Measurements from ENCODE around the gene TMEM89.

Gene TMEM89

GRCh38 chr3:48592519-48593087 lies 29.0 kb downstream of the TMEM89 start:
- DNase-seq = no peak
- no peak overlapping the region for H3K4me3 ChIP-seq (ENCODE audit: low read depth, low read length)

GRCh38 chr3:48591886-48592518 lies 29.6 kb downstream of the TMEM89 start:
- TF ChIP-seq CTCF (IDR thresholded peaks at IDR 0.05; ENCODE audit: low read depth, low read length) = no peak
- Histone ChIP-seq H3K36me3 (no peaks in the 10 kb centered on the region), H3K27me3 (peaks cover 3% of the 10 kb centered on the region; the same call in 1 of the 2 replicates), H3K9me3 (no peaks in the 10 kb centered on the region), H3K4me3 (ENCODE audit: low read depth, low read length) (no peak overlapping the region), H3K4me1 (no peaks in the 10 kb centered on the region; the same call in 1 of the 2 replicates)
- DNase-seq = no peak

More at GRCh38 chr3:48592519-48593087, 29.0 kb downstream of the TMEM89 start:
- no peaks in the 10 kb centered on the region for H3K36me3 ChIP-seq
- no peaks in the 10 kb centered on the region; the same call in 1 of the 2 replicates for H3K4me1 ChIP-seq
- H3K27me3 ChIP-seq = peaks cover 3% of the 10 kb centered on the region; the same call in 1 of the 2 replicates
- no peaks in the 10 kb centered on the region for H3K9me3 ChIP-seq
- no peak for TF ChIP-seq CTCF (IDR thresholded peaks at IDR 0.05; ENCODE audit: low read depth, low read length)

DNA sequence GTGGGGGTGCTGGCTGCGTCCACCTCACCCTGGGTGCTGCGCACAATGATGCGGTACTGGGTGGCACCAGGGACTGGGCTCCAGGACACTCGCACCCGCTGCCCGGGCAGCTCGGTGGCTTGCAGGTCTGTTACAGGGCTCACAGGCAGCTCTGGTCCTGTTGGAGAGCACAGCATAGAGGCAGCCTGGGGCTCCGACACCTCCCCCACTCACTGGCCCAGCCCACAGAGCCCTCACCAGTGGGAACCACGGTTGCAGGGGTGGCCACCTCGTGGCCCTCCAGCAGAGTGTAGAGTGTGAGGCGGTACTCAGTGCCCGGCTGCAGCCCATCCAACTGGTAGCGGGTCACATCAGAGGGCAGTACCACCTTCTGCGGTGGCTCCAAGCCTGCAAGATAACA lies 30.1 kb downstream of the TMEM89 start:
- Histone ChIP-seq H3K4me1 (no peaks in the 10 kb centered on the region; the same call in 1 of the 2 replicates), H3K27me3 (peaks cover 3% of the 10 kb centered on the region; the same call in 1 of the 2 replicates), H3K4me3 (ENCODE audit: low read depth, low read length) (no peak overlapping the region), H3K9me3 (no peaks in the 10 kb centered on the region), H3K36me3 (no peaks in the 10 kb centered on the region)
- no peak for DNase-seq
- no peak for TF ChIP-seq CTCF (IDR thresholded peaks at IDR 0.05; ENCODE audit: low read depth, low read length)

DNA sequence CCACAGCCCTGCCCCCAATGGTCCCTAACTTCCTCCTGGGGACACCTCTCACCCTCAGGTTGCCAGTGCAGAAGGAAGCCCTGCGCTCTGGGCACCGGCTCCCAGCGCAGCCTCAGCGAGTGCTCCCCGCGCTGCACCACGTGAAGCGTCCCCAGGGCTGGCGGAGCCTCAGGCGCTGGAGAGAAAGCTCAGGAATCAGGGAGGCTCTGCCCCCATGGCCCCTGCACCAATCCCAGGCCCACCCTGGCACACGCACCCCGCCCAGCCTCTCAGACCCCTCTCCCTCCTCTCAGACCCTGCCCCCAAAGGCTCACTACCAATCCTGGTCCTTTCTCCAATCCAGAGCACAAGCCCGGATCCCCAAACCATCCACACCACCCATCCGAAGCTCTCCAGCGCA lies 33.3 kb downstream of the TMEM89 start:
- H3K27me3 ChIP-seq = no peaks in the 10 kb centered on the region
- DNase-seq = no peak
- no peak overlapping the region for H3K4me3 ChIP-seq (ENCODE audit: low read depth, low read length)
- H3K36me3 ChIP-seq = no peaks in the 10 kb centered on the region
- no peaks in the 10 kb centered on the region for H3K4me1 ChIP-seq
- no peak for TF ChIP-seq CTCF (IDR thresholded peaks at IDR 0.05; ENCODE audit: low read depth, low read length)
- no peaks in the 10 kb centered on the region for H3K9me3 ChIP-seq

DNA sequence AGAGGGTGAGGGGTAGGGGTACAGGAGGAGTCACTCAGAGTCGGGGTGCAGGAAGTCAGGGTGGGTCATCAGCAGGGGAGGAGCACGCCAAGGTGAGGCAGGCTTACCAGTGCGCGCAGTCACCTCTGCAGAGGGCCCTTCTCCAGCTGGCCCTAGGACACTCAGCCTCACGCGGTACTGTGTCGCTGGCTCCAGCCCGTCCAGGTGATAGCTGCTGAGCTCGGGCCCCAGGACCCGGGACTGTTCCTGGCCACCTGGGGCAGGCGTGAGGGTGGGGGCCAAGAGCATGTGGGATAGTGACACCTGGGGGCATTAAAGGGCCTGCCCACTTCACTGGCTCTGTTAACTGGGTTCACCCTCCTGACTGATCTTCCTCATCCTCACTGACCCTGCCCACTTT lies 33.9 kb downstream of the TMEM89 start:
- H3K4me3 ChIP-seq (ENCODE audit: low read depth, low read length) = no peak overlapping the region
- no peaks in the 10 kb centered on the region for H3K4me1 ChIP-seq
- H3K27me3 ChIP-seq = no peaks in the 10 kb centered on the region
- no peaks in the 10 kb centered on the region for H3K36me3 ChIP-seq
- TF ChIP-seq CTCF (IDR thresholded peaks at IDR 0.05; ENCODE audit: low read depth, low read length) = no peak
- no peaks in the 10 kb centered on the region for H3K9me3 ChIP-seq
- DNase-seq = no peak

DNA sequence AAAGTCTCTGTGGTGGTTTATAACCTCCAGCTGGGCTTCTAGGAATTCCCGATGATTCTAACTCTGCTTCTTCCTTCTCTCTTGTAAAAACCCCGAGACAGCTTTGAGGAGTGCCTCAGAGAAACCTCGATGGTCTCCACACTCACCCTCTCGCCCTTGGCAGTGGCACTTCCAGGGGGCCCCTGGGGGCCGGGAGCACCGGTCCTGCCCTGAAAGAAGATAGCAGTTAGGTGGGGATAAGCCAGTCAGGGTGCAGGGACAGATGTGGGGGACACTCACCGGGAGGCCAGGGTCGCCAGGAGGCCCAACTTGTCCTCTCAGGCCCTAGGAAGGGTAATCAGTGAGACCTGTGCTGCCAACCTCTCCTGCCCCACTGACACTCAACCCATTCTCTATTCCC lies 36.2 kb downstream of the TMEM89 start:
- no peaks in the 10 kb centered on the region for H3K36me3 ChIP-seq

More for the DNA sequence above, 36.2 kb downstream of the TMEM89 start:
- no peak for TF ChIP-seq CTCF (IDR thresholded peaks at IDR 0.05; ENCODE audit: low read depth, low read length)
- H3K27me3 ChIP-seq = no peaks in the 10 kb centered on the region
- H3K9me3 ChIP-seq = no peaks in the 10 kb centered on the region
- no peaks in the 10 kb centered on the region for H3K4me1 ChIP-seq
- DNase-seq = no peak
- H3K4me3 ChIP-seq (ENCODE audit: low read depth, low read length) = no peak overlapping the region
